Lower leg skin (tissue), 4 donors: ENCODE results near the gene RPUSD1. TPM values are rescaled to one million over a fixed set of nuclear protein-coding genes. Genes with fewer than 3 reads are reported as not detected.

ENCODE experiments used
- DNase-seq, 2 donors: peaks; one replicate each; pipeline ENCODE4 v3.0.0-alpha.2; 2019; ENCODE audit warnings: low spot score in 2 of 2
- H3K4me3 ChIP-seq: fragments of 200-600 bp; sonication (generic); 2 replicates; pipeline ENCODE4 v1.5.1; 2017; ENCODE audit warnings: mild to moderate bottlenecking, low read depth; ENCODE audit not compliant: poor library complexity, severe bottlenecking
- CTCF ChIP-seq, 3 donors: fragments of 450-650 bp; IDR thresholded peaks; one replicate each; pipeline ENCODE4 v1.5.1; 2016; ENCODE audit warnings: antibody characterized with exemption in 3 of 3, mild to moderate bottlenecking in 3 of 3, moderate library complexity in 2 of 3
- POLR2A ChIP-seq, 2 donors: fragments of 450-650 bp; IDR thresholded peaks; one replicate each; pipeline ENCODE4 v1.6.1; 2016 to 2017; ENCODE audit warnings: antibody characterized with exemption in 2 of 2, mild to moderate bottlenecking in 1 of 2, moderate library complexity in 1 of 2
- WGBS, 2 donors: methylation state at CpG; one replicate each; pipeline ENCODE4 v1.1.5; 2018; 5-methylcytosine and 5-hydroxymethylcytosine counted together
- intact Hi-C: fragments of 100-400 bp; cut with DNase I; formaldehyde crosslinking; loops from one replicate; pipeline ENCODE4 v1.15.0; 2023; ENCODE audit warnings: low total_unique reads
- total RNA-seq, 4 donors: library from RNA; depleted of rRNA; stranded (reverse); fragments of >200 nt; gene quantifications; one replicate each; pipeline ENCODE4 v1.1.0, GENCODE V29; 2016

The RPUSD1 gene
- total RNA-seq, 4 donors from 2014 or later = 20.2 to 27.9 (median 25.5) TPM

GRCh38 chr16:785563-786535 lies 2.3 kb downstream of the RPUSD1 start:
- peak; percentile 42 to 93 for DNase-seq
- TF ChIP-seq CTCF (IDR thresholded peaks at IDR 0.05) (no peak), POLR2A (IDR thresholded peaks at IDR 0.05) (no peak)
- intact Hi-C loops = no loop called here
- WGBS, 2 donors = 67 to 68% methylated on average over 32 to 43 of the region's 58 CpGs
- no peak overlapping the region for H3K4me3 ChIP-seq

GRCh38 chr16:784431-784830 lies 3.8 kb downstream of the RPUSD1 start:
- no peak overlapping the region for H3K4me3 ChIP-seq
- intact Hi-C loops = loop anchor here (5.0 kb wide), 1 partner anchor 72 kb away; no protein-coding TSS in a partner anchor
- no peak for DNase-seq
- TF ChIP-seq CTCF (IDR thresholded peaks at IDR 0.05) = no peak
- TF ChIP-seq POLR2A (IDR thresholded peaks at IDR 0.05) = no peak
- 85 to 86% methylated on average over 14 to 15 of the region's 19 CpGs for WGBS, 2 donors

- no peak overlapping the region for H3K4me3 ChIP-seq
- WGBS, 2 donors = 11 to 49% methylated on average over 8 to 17 of the region's 17 CpGs
- intact Hi-C loops = loop anchor here (5.0 kb wide), 1 partner anchor 71 kb away; no protein-coding TSS in a partner anchor
- TF ChIP-seq POLR2A (IDR thresholded peaks at IDR 0.05) (no peak), CTCF (IDR thresholded peaks at IDR 0.05) (no peak)
- no peak for DNase-seq
These were observed 4.6 kb downstream of the RPUSD1 start for GRCh38 chr16:783404-784161.

GRCh38 chr16:782766-783403 lies 5.3 kb downstream of the RPUSD1 start:
- intact Hi-C loops = loop anchor here (5.0 kb wide), 1 partner anchor 71 kb away; no protein-coding TSS in a partner anchor
- no peak overlapping the region for H3K4me3 ChIP-seq
- 33 to 43% methylated on average over 16 to 30 of the region's 36 CpGs for WGBS, 2 donors
- no peak for TF ChIP-seq CTCF (IDR thresholded peaks at IDR 0.05)
- no peak for TF ChIP-seq POLR2A (IDR thresholded peaks at IDR 0.05)
- DNase-seq = no peak

GRCh38 chr16:782258-782657 lies 5.9 kb downstream of the RPUSD1 start:
- DNase-seq = no peak
- TF ChIP-seq POLR2A (IDR thresholded peaks at IDR 0.05) (no peak), CTCF (IDR thresholded peaks at IDR 0.05) (no peak)
- intact Hi-C loops = loop anchor here (5.0 kb wide), 1 partner anchor 70 kb away; no protein-coding TSS in a partner anchor
- H3K4me3 ChIP-seq = no peak overlapping the region
- 32 to 36% methylated on average over 5 to 6 of the region's 6 CpGs for WGBS, 2 donors
